Neural cell (in vitro differentiated cells): ENCODE measurements around the gene UTP20.

Experiments
- CTCF ChIP-seq: fragments of 450-650 bp; IDR thresholded peaks from 2 replicates; pipeline ENCODE4 v1.5.1; 2014; ENCODE audit warnings: antibody characterized with exemption, mild to moderate bottlenecking, moderate library complexity; ENCODE audit not compliant: poor library complexity, severe bottlenecking
- EP300 ChIP-seq: fragments of 450-650 bp; conservative IDR thresholded peaks from 2 replicates; pipeline ENCODE4 v1.6.1; 2014; ENCODE audit warnings: antibody characterized with exemption, mild to moderate bottlenecking, moderate library complexity; ENCODE audit not compliant: poor library complexity, severe bottlenecking
- EZH2 ChIP-seq: fragments of 200-600, 300-800 bp; shearing (Covaris generic), sonication (generic); IDR thresholded peaks from 2 replicates; pipeline ENCODE4 v1.6.1; 2014; ENCODE audit warnings: antibody characterized with exemption, low read length, borderline replicate concordance, mild to moderate bottlenecking; ENCODE audit not compliant: insufficient read depth, poor library complexity, severe bottlenecking
- MXI1 ChIP-seq: fragments of 450-650 bp; conservative IDR thresholded peaks from 2 replicates; pipeline ENCODE4 v1.6.1; 2014; ENCODE audit warnings: antibody characterized with exemption, mild to moderate bottlenecking; ENCODE audit not compliant: poor library complexity, severe bottlenecking
- POLR2AphosphoS5 ChIP-seq: IDR thresholded peaks from 2 replicates; pipeline ENCODE4 v1.6.1; 2012
- RAD21 ChIP-seq: fragments of 450-650 bp; conservative IDR thresholded peaks from 2 replicates; pipeline ENCODE4 v1.6.1; 2014; ENCODE audit warnings: antibody characterized with exemption, mild to moderate bottlenecking, moderate library complexity
- REST ChIP-seq: IDR thresholded peaks from 2 replicates; pipeline ENCODE4 v1.6.1; 2012; ENCODE audit warnings: borderline replicate concordance
- SMC3 ChIP-seq: fragments of 450-650 bp; conservative IDR thresholded peaks from 2 replicates; pipeline ENCODE4 v1.6.1; 2014; ENCODE audit warnings: antibody characterized with exemption, mild to moderate bottlenecking, moderate library complexity; ENCODE audit not compliant: poor library complexity

GRCh38 chr12:101243074-101243473, 36.8 kb upstream of the UTP20 start:
- no peak for TF ChIP-seq CTCF
- TF ChIP-seq POLR2AphosphoS5, result no peak
- TF ChIP-seq RAD21, result no peak
- TF ChIP-seq MXI1, result no peak
- TF ChIP-seq EP300, result no peak
- TF ChIP-seq EZH2, result no peak
- no peak for TF ChIP-seq REST
- no peak for TF ChIP-seq SMC3
